HepG2 (cell line): ENCODE data around the gene MORN5. TPM values are rescaled to one million over a fixed set of nuclear protein-coding genes. Genes with fewer than 3 reads are reported as not detected.

Source experiments
- EP300 ChIP-seq, 3 experiments: sonication (generic) in 1 of 3; formaldehyde crosslinking in 1 of 3; IDR thresholded peaks; 2 replicates each; pipeline versions ENCODE4 v1.5.1 to v1.6.1; 2011 to 2020; ENCODE audit warnings: low read depth in 2 of 3, low read length in 2 of 3, borderline replicate concordance in 1 of 3, improper control_type of control experiment in 1 of 3, mild to moderate bottlenecking in 1 of 3, missing genetic modification reagents in 1 of 3, moderate library complexity in 1 of 3
- FLYWCH1 ChIP-seq: sonication (generic); formaldehyde crosslinking; IDR thresholded peaks from 2 replicates; pipeline ENCODE4 v1.8.1; 2023; ENCODE audit warnings: mild to moderate bottlenecking, missing genetic modification reagents
- HNRNPH1 ChIP-seq: fragments of 200-400 bp; formaldehyde crosslinking; optimal IDR thresholded peaks from 2 replicates; pipeline ENCODE3; 2017; ENCODE audit warnings: mild to moderate bottlenecking, low read depth, low read length
- MTA1 ChIP-seq: sonication (generic); formaldehyde crosslinking; IDR thresholded peaks from 2 replicates; pipeline ENCODE4 v1.4.0; 2020; ENCODE audit warnings: missing genetic modification reagents, mild to moderate bottlenecking, borderline replicate concordance
- MXD4 ChIP-seq: IDR thresholded peaks from 2 replicates; pipeline ENCODE4 v1.6.1; 2016; ENCODE audit warnings: mild to moderate bottlenecking, missing biosample characterization, missing genetic modification reagents
- MYC ChIP-seq: sonication (generic); formaldehyde crosslinking; IDR thresholded peaks from 2 replicates; pipeline ENCODE4 v1.9.0; 2021; ENCODE audit warnings: missing genetic modification reagents, borderline replicate concordance
- NFIB ChIP-seq: sonication (generic); formaldehyde crosslinking; IDR thresholded peaks from 2 replicates; pipeline ENCODE4 v1.9.0; 2021; ENCODE audit warnings: missing genetic modification reagents, mild to moderate bottlenecking, borderline replicate concordance
- NR1H2 ChIP-seq: sonication (generic); formaldehyde crosslinking; IDR thresholded peaks from 2 replicates; pipeline ENCODE4 v1.8.1; 2022; ENCODE audit warnings: low read depth, missing genetic modification reagents, borderline replicate concordance
- PTBP1 ChIP-seq: fragments of 200-400 bp; formaldehyde crosslinking; IDR thresholded peaks from 2 replicates; pipeline ENCODE4 v1.6.1; 2018; ENCODE audit warnings: low read length, low read depth; ENCODE audit not compliant: poor library complexity, severe bottlenecking
- SIX1 ChIP-seq: sonication (generic); formaldehyde crosslinking; IDR thresholded peaks from 2 replicates; pipeline ENCODE4 v1.4.0; 2020; ENCODE audit warnings: missing genetic modification reagents, borderline replicate concordance
- SMAD9 ChIP-seq: sonication (generic); formaldehyde crosslinking; IDR thresholded peaks from 2 replicates; pipeline ENCODE4 v1.5.1; 2020; ENCODE audit warnings: mild to moderate bottlenecking, missing genetic modification reagents
- ZFP90 ChIP-seq: sonication (generic); formaldehyde crosslinking; IDR thresholded peaks from 2 replicates; pipeline ENCODE4 v1.8.0; 2022; ENCODE audit warnings: missing genetic modification reagents, mild to moderate bottlenecking, inconsistent platforms, borderline replicate concordance
- ZNF296 ChIP-seq: sonication (generic); formaldehyde crosslinking; conservative IDR thresholded peaks from 2 replicates; pipeline ENCODE4 v1.5.0; 2020; ENCODE audit warnings: mild to moderate bottlenecking, missing genetic modification reagents
- ZNF326 ChIP-seq: sonication (generic); formaldehyde crosslinking; IDR thresholded peaks from 2 replicates; pipeline ENCODE4 v1.4.0; 2020; ENCODE audit warnings: missing genetic modification reagents, borderline replicate concordance
- ZNF430 ChIP-seq: sonication (generic); formaldehyde crosslinking; IDR thresholded peaks from 2 replicates; pipeline ENCODE4 v1.9.0; 2021; ENCODE audit warnings: mild to moderate bottlenecking, missing genetic modification reagents
- ZNF788 ChIP-seq: sonication (generic); formaldehyde crosslinking; IDR thresholded peaks from 2 replicates; pipeline ENCODE4 v1.5.0; 2020; ENCODE audit warnings: mild to moderate bottlenecking, missing genetic modification reagents, borderline replicate concordance
- ZSCAN21 ChIP-seq: sonication (generic); formaldehyde crosslinking; IDR thresholded peaks from 2 replicates; pipeline ENCODE4 v1.8.0; 2022; ENCODE audit warnings: mild to moderate bottlenecking, missing genetic modification reagents, moderate library complexity, borderline replicate concordance
- ZSCAN9 ChIP-seq: IDR thresholded peaks from 2 replicates; pipeline ENCODE4 v1.6.1; 2016; ENCODE audit warnings: borderline replicate concordance
- polyA plus RNA-seq, 8 experiments: library from polyadenylated mRNA; depleted of rRNA in 3 of 8; stranded (reverse) in 7 of 8; unstranded in 1 of 8; fragments of >200 nt; fragmentation: Illumina TruSeq in 4 of 8; extraction: Trizol in 4 of 8; gene quantifications; 2 replicates each; pipeline versions ENCODE4 v1.2.1 to v1.2.3, GENCODE V29; 2011 to 2016; ENCODE audit warnings: low read depth in 4 of 8, missing spikeins in 1 of 8, mixed read lengths in 1 of 8; ENCODE audit not compliant: insufficient read depth in 1 of 8
- total RNA-seq, 5 experiments: library from RNA; depleted of rRNA; stranded (reverse); fragments of >200 nt; fragmentation: Illumina TruSeq; extraction: Trizol; gene quantifications; 2 replicates each; pipeline ENCODE4 v1.2.3, GENCODE V29; 2016; ENCODE audit warnings: low read depth in 1 of 5
- TF ChIP-seq, protein P1 (sequence below): sonication (generic); formaldehyde crosslinking; IDR thresholded peaks from 2 replicates; pipeline ENCODE4 v1.5.0; 2020; ENCODE audit warnings: mild to moderate bottlenecking, missing genetic modification reagents
- TF ChIP-seq, protein P2 (sequence below): sonication (generic); formaldehyde crosslinking; IDR thresholded peaks from 2 replicates; pipeline ENCODE4 v1.4.0; 2020; ENCODE audit warnings: missing genetic modification reagents, mild to moderate bottlenecking, borderline replicate concordance
- TF ChIP-seq, protein P3 (sequence below), 2 experiments: sonication (generic) in 1 of 2; formaldehyde crosslinking in 1 of 2; IDR thresholded peaks; 2 replicates each; pipeline versions ENCODE4 v1.4.0 to v1.6.1; 2018 to 2020; ENCODE audit warnings: missing genetic modification reagents in 2 of 2, borderline replicate concordance in 1 of 2, low read depth in 1 of 2, mild to moderate bottlenecking in 1 of 2, missing biosample characterization in 1 of 2
- TF ChIP-seq, protein P4 (sequence below): IDR thresholded peaks from 2 replicates; pipeline ENCODE4 v1.6.1; 2016

MORN5 gene
- total and polyA plus RNA-seq, 2 of the 13 experiments (the other 11 are each of a cell fraction or from before 2014, with no cell fraction given): not detected

DNA sequence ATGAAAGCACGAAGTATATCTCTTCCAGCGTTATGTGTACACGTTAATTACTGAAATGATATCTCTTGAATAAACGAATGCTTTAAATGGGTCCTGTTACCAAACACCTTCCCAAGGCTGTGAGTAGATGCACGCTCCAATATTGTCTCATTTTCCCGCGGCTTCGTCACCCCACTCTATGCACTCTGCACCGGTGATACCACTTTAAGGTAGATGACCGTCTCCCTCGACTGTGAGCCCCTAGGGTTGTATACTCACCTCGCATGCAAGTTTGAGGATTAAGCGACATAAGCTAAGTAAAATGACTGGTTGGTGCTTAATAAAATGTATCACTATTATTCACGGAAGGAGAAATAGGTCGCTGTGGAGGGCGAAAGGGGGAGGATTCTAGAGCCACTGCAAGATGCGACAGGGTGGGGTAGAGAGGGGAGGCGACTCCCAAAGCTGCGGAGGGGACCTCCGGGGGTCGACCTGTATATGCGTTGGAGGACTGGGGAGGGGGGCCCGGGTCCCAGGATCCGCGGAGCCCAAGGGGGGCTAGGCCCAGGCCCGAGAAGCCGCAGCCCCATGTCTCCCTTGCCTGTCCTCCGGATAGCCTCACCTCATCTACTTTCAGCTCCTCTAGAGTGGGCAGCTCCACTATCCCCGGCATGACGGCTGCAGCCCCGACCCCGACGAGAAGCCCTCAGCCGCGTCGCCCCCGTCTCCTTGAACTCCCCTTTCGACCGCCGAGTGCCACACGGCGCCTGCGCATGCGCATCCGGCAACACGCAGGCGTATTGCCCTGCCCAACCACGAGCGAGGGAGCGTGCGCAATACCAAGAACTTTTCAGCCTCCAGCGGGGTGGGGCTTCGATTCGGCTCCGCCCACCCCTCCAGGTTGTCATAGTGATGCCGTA, at the start of gene MORN5, which contains the start of gene NDUFA8 (continued):
- TF ChIP-seq ZNF296 (CRISPR knock-in tag) (no peak), FLYWCH1 (CRISPR knock-in tag) (no peak), MTA1 (CRISPR knock-in tag) (peak; percentile 21; the same call in 1 of the 2 replicates), MXD4 (no peak), NFIB (CRISPR knock-in tag) (no peak), EP300 (IDR thresholded peaks at IDR 0.05; ENCODE audit: low read depth in 2 of 2, low read length in 2 of 2) (no peak), EP300 (CRISPR knock-in tag; IDR thresholded peaks at IDR 0.05; ENCODE audit: borderline replicate concordance) (no peak), SIX1 (CRISPR knock-in tag) (no peak), ZFP90 (CRISPR knock-in tag) (no peak; the same call in 1 of the 2 replicates), SMAD9 (CRISPR knock-in tag) (no peak), ZNF326 (CRISPR knock-in tag) (no peak), PTBP1 (no peak), HNRNPH1 (no peak), ZSCAN9 (CRISPR knock-in tag) (0 out of 2 replicates have a peak, but pooled peaks have one; percentile 22), MYC (CRISPR knock-in tag) (peak; percentile 63; the same call in 1 of the 2 replicates), ZNF430 (CRISPR knock-in tag) (peak; percentile 88), ZSCAN21 (no peak), ZNF788 (CRISPR knock-in tag) (no peak; the same call in 1 of the 2 replicates), NR1H2 (CRISPR knock-in tag) (no peak)
- TF ChIP-seq, protein P1, sequence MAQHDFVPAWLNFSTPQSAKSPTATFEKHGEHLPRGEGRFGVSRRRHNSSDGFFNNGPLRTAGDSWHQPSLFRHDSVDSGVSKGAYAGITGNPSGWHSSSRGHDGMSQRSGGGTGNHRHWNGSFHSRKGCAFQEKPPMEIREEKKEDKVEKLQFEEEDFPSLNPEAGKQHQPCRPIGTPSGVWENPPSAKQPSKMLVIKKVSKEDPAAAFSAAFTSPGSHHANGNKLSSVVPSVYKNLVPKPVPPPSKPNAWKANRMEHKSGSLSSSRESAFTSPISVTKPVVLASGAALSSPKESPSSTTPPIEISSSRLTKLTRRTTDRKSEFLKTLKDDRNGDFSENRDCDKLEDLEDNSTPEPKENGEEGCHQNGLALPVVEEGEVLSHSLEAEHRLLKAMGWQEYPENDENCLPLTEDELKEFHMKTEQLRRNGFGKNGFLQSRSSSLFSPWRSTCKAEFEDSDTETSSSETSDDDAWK (CRISPR knock-in tag): no peak
- TF ChIP-seq, protein P2, sequence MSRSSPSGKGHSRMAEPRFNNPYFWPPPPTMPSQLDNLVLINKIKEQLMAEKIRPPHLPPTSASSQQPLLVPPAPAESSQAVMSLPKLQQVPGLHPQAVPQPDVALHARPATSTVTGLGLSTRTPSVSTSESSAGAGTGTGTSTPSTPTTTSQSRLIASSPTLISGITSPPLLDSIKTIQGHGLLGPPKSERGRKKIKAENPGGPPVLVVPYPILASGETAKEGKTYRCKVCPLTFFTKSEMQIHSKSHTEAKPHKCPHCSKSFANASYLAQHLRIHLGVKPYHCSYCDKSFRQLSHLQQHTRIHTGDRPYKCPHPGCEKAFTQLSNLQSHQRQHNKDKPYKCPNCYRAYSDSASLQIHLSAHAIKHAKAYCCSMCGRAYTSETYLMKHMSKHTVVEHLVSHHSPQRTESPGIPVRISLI: no peak
- TF ChIP-seq, protein P3, sequence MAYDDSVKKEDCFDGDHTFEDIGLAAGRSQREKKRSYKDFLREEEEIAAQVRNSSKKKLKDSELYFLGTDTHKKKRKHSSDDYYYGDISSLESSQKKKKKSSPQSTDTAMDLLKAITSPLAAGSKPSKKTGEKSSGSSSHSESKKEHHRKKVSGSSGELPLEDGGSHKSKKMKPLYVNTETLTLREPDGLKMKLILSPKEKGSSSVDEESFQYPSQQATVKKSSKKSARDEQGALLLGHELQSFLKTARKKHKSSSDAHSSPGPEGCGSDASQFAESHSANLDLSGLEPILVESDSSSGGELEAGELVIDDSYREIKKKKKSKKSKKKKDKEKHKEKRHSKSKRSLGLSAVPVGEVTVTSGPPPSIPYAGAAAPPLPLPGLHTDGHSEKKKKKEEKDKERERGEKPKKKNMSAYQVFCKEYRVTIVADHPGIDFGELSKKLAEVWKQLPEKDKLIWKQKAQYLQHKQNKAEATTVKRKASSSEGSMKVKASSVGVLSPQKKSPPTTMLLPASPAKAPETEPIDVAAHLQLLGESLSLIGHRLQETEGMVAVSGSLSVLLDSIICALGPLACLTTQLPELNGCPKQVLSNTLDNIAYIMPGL (CRISPR knock-in tag; IDR thresholded peaks at IDR 0.05; ENCODE audit: borderline replicate concordance in 1 of 2, low read depth in 1 of 2): peak; percentile 64 to 78
- TF ChIP-seq, protein P4, sequence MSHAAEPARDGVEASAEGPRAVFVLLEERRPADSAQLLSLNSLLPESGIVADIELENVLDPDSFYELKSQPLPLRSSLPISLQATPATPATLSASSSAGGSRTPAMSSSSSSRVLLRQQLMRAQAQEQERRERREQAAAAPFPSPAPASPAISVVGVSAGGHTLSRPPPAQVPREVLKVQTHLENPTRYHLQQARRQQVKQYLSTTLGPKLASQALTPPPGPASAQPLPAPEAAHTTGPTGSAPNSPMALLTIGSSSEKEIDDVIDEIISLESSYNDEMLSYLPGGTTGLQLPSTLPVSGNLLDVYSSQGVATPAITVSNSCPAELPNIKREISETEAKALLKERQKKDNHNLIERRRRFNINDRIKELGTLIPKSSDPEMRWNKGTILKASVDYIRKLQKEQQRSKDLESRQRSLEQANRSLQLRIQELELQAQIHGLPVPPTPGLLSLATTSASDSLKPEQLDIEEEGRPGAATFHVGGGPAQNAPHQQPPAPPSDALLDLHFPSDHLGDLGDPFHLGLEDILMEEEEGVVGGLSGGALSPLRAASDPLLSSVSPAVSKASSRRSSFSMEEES: no peak
